HG02981 (cell line): Measurements from ENCODE around the gene TBC1D19.
"Not testable (repeated sequence)": the region's sequence is repeated elsewhere in the genome, so short reads cannot be mapped to it uniquely, and the experiment has no call there.

Experiments
- ATAC-seq: cut with Tn5 transposase; IDR thresholded peaks from one replicate; pipeline ENCODE4 v1.9.1; 2021; ENCODE audit warnings: mild to moderate bottlenecking, moderate library complexity; ENCODE audit not compliant: unreplicated experiment

Gene TBC1D19

GRCh38 chr4:26596843-26597242 lies 13.0 kb downstream of the TBC1D19 start:
- no peak for ATAC-seq

- no peak for ATAC-seq
Measured at GRCh38 chr4:26601204-26601603, 17.3 kb downstream of the TBC1D19 start.

- no peak for ATAC-seq
Measured at GRCh38 chr4:26607776-26608175, 23.9 kb downstream of the TBC1D19 start.

- ATAC-seq, result no peak
Measured at GRCh38 chr4:26609391-26609790, 25.5 kb downstream of the TBC1D19 start.

- no peak for ATAC-seq
Measured at GRCh38 chr4:26609868-26610267, 26.0 kb downstream of the TBC1D19 start.

GRCh38 chr4:26611372-26611771 lies 27.5 kb downstream of the TBC1D19 start:
- no peak for ATAC-seq

GRCh38 chr4:26611885-26612284 lies 28.0 kb downstream of the TBC1D19 start:
- no peak for ATAC-seq

- ATAC-seq, result no peak
Measured at GRCh38 chr4:26613237-26613636, 29.4 kb downstream of the TBC1D19 start.

- ATAC-seq, result no peak
Measured at GRCh38 chr4:26613735-26614134, 29.9 kb downstream of the TBC1D19 start.

GRCh38 chr4:26619784-26620183 lies 35.9 kb downstream of the TBC1D19 start:
- ATAC-seq, result no peak

- no peak for ATAC-seq
Measured at GRCh38 chr4:26621366-26621765, 37.5 kb downstream of the TBC1D19 start.

GRCh38 chr4:26622913-26623312 lies 39.0 kb downstream of the TBC1D19 start:
- no peak for ATAC-seq

GRCh38 chr4:26626658-26627057 lies 42.8 kb downstream of the TBC1D19 start:
- ATAC-seq, result not testable (repeated sequence)

GRCh38 chr4:26632916-26633315 lies 49.0 kb downstream of the TBC1D19 start:
- ATAC-seq, result no peak

GRCh38 chr4:26634237-26634636 lies 50.4 kb downstream of the TBC1D19 start:
- no peak for ATAC-seq

- no peak for ATAC-seq
Measured at GRCh38 chr4:26636458-26636857, 52.6 kb downstream of the TBC1D19 start.

- not testable (repeated sequence) for ATAC-seq
Measured at GRCh38 chr4:26640639-26641038, 56.8 kb downstream of the TBC1D19 start.

- ATAC-seq, result no peak
Measured at GRCh38 chr4:26647523-26648224, 63.8 kb downstream of the TBC1D19 start.

- ATAC-seq, result no peak
Measured at GRCh38 chr4:26648260-26648659, 64.4 kb downstream of the TBC1D19 start.

GRCh38 chr4:26660261-26660660 lies 76.4 kb downstream of the TBC1D19 start:
- ATAC-seq, result no peak

GRCh38 chr4:26663888-26664287 lies 80.0 kb downstream of the TBC1D19 start:
- no peak for ATAC-seq

GRCh38 chr4:26670903-26671537 lies 87.1 kb downstream of the TBC1D19 start:
- no peak for ATAC-seq
